ENCODE results near the gene RFK. TPM values are rescaled to one million over a fixed set of nuclear protein-coding genes. Genes with fewer than 3 reads are reported as not detected.

The RFK gene
- total RNA-seq, 2 donors from 2014 or later = 16.5 to 17.4 TPM

GRCh38 chr9:76401176-76401575 lies 7.0 kb upstream of the RFK start:
- no peaks in the 10 kb centered on the region for H3K36me3 Mint-ChIP-seq (ENCODE audit: low read depth)
- no peak for DNase-seq
- no peaks in the 10 kb centered on the region for H3K9me3 Mint-ChIP-seq
- no peak for TF ChIP-seq CTCF (conservative IDR thresholded peaks at IDR 0.05)
- H3K4me1 ChIP-seq (ENCODE audit: control insufficient read depth, insufficient read depth, low read length) = no peaks in the 10 kb centered on the region
- H3K4me3 ChIP-seq (ENCODE audit: low read length) = no peak overlapping the region
- H3K27me3 ChIP-seq (ENCODE audit: control insufficient read depth, insufficient read depth, low read length, poor library complexity, severe bottlenecking) = no peaks in the 10 kb centered on the region
- WGBS, 2 experiments (ENCODE audit: insufficient coverage in 1 of 2, insufficient read length in 1 of 2) = 88% methylated on average over 2 of the region's 2 CpGs; no CpG with 5 or more reads in 1 of the 2 experiments
- H3K27ac Mint-ChIP-seq = no peak overlapping the region
- H3K9ac ChIP-seq (ENCODE audit: extremely low read depth, low read length, poor library complexity, severe bottlenecking) = no peak overlapping the region
- no peaks in the 10 kb centered on the region for H3K9me3 ChIP-seq (ENCODE audit: control insufficient read depth, low read length)
- H3K4me3 Mint-ChIP-seq = no peak overlapping the region
- H3K27ac ChIP-seq (ENCODE audit: low read depth, low read length) = no peak overlapping the region
- H3K36me3 ChIP-seq (ENCODE audit: control insufficient read depth, insufficient read depth, low read length) = no peaks in the 10 kb centered on the region
- H3K4me1 Mint-ChIP-seq = peaks cover 21% of the 10 kb centered on the region
- H3K27me3 Mint-ChIP-seq (ENCODE audit: insufficient read depth) = no peaks in the 10 kb centered on the region

GRCh38 chr9:76400534-76401096 lies 6.4 kb upstream of the RFK start:
- no peak for DNase-seq
- Histone ChIP-seq H3K9me3 (ENCODE audit: control insufficient read depth, low read length) (no peaks in the 10 kb centered on the region), H3K36me3 (ENCODE audit: control insufficient read depth, insufficient read depth, low read length) (no peaks in the 10 kb centered on the region), H3K4me1 (ENCODE audit: control insufficient read depth, insufficient read depth, low read length) (no peaks in the 10 kb centered on the region), H3K27ac (ENCODE audit: low read depth, low read length) (no peak overlapping the region), H3K27me3 (ENCODE audit: control insufficient read depth, insufficient read depth, low read length, poor library complexity, severe bottlenecking) (no peaks in the 10 kb centered on the region), H3K4me3 (ENCODE audit: low read length) (no peak overlapping the region), H3K9ac (ENCODE audit: extremely low read depth, low read length, poor library complexity, severe bottlenecking) (no peak overlapping the region)
- Mint-ChIP-seq H3K36me3 (ENCODE audit: low read depth) (no peaks in the 10 kb centered on the region), H3K27me3 (ENCODE audit: insufficient read depth) (no peaks in the 10 kb centered on the region), H3K4me3 (no peak overlapping the region), H3K9me3 (no peaks in the 10 kb centered on the region), H3K27ac (no peak overlapping the region), H3K4me1 (peaks cover 21% of the 10 kb centered on the region)
- TF ChIP-seq CTCF (conservative IDR thresholded peaks at IDR 0.05) = no peak
- 77% methylated on average over 1 of the region's 1 CpG; no CpG with 5 or more reads in 1 of the 2 experiments for WGBS, 2 experiments (ENCODE audit: insufficient coverage in 1 of 2, insufficient read length in 1 of 2)

- Histone ChIP-seq H3K27me3 (ENCODE audit: control insufficient read depth, insufficient read depth, low read length, poor library complexity, severe bottlenecking) (no peaks in the 10 kb centered on the region), H3K27ac (ENCODE audit: low read depth, low read length) (no peak overlapping the region), H3K9me3 (ENCODE audit: control insufficient read depth, low read length) (no peaks in the 10 kb centered on the region), H3K4me3 (ENCODE audit: low read length) (no peak overlapping the region), H3K4me1 (ENCODE audit: control insufficient read depth, insufficient read depth, low read length) (no peaks in the 10 kb centered on the region), H3K9ac (ENCODE audit: extremely low read depth, low read length, poor library complexity, severe bottlenecking) (no peak overlapping the region), H3K36me3 (ENCODE audit: control insufficient read depth, insufficient read depth, low read length) (no peaks in the 10 kb centered on the region)
- Mint-ChIP-seq H3K4me1 (peaks cover 24% of the 10 kb centered on the region), H3K36me3 (ENCODE audit: low read depth) (no peaks in the 10 kb centered on the region), H3K9me3 (no peaks in the 10 kb centered on the region), H3K27ac (no peak overlapping the region), H3K4me3 (no peak overlapping the region), H3K27me3 (ENCODE audit: insufficient read depth) (no peaks in the 10 kb centered on the region)
- TF ChIP-seq CTCF (conservative IDR thresholded peaks at IDR 0.05) = no peak
- WGBS, 2 experiments (ENCODE audit: insufficient coverage in 1 of 2, insufficient read length in 1 of 2) = 100% methylated on average over 1 of the region's 1 CpG; no CpG with 5 or more reads in 1 of the 2 experiments
- no peak for DNase-seq
Observed at GRCh38 chr9:76399856-76400255, 5.6 kb upstream of the RFK start.

Data from endodermal cell (in vitro differentiated cells).